Activated T-helper 1 cell treated with Interleukin-2 at 50 U/mL for 16 hours (primary cell): Measurements from ENCODE around the gene OSGIN1.

Experiments
- DNase-seq: peaks from one replicate; pipeline ENCODE4 v3.0.0-alpha.2; 2020; ENCODE audit warnings: low read depth

OSGIN1 gene

GRCh38 chr16:83973581-83974385 is 20.7 kb downstream of the OSGIN1 start:
- DNase-seq = no peak

DNA sequence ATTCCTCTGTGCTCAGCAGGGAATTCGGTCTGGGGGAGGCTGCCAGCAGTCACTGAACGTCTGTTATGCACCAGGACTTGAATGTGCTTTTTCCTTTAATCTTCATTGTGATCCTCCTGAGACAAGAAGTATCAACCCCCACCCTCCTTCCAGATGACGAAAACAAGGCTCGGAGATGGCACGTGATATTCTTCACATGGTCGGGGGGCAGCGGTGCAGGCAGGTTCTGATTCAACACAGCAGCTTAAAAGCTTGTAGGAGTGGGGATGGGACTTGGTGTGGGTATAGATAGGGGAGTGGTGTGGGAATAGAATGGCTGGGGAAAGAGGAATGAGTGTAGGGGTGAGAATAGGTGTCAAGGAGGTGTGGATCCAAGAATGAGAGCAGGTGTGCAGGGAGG is 21.4 kb downstream of the OSGIN1 start:
- DNase-seq = no peak

DNA sequence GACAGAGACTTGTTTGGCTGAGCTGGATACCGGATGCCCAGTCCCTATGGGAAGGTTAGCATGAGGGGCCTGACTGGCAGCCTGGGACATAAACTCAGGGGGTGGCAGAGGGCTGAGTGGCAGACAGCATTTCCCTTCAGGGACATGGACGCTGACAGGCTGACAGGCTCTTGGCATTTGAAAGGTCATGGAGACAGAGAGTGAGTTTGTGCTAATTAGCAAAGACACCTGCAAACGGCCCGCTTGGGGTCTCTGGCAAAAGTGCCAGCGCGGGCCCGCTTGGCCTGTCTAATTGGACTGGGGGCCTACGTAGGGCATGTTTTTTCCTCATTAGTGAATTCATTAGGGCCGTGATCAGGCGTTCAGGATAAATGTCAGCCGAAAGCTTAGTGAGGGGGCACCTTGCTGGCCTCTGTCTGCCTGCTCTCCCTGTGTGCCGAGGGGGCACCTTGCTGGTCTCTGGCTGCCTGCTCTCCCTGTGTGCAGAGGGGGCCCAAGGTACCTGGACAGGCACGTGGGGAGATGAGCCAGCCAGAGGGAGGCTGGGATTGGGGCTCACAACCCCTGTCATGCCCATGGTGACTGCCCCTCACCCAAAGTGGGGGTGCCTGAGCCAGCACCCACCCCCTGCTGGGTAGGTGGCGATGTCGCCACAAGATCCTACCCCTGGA is 22.7 kb downstream of the OSGIN1 start:
- no peak for DNase-seq

DNA sequence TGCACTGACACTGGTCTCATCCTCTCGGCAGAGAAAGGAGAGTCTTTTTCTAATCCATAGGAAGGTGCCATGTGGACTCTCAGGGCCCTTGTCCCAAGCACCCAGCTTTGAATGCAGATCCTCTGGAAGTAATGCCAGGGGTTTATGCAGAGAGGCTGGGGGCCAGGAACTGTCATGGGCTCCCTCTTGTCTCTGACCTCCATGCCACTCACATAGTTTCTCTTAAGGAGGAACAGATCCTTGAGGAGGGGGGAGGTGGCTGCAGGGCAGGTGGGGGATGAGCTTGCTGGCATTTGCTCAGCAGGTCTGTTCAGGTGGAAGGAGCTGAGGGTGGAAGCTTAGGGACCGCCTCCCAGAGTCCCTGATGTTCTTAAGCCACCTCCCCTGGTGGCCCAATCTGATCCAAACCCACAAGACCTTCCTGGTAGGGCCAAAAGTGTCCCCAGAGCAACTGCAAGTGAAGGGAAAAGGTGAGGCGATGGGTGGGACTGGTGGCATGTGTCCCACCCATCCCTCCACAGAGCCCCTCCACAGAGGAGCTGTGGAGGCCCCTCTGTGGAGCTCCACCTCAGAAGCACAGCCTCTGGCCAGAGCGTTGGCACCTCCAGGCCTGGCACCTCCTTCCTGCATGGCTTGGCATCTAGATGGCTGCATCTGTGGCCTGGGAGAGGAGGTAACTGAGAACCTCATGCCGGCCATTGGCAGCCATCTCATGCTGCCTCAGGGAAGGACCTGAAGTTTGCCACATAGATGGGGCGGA is 24.2 kb downstream of the OSGIN1 start:
- no peak for DNase-seq

- DNase-seq = no peak
These were observed 25.4 kb downstream of the OSGIN1 start for GRCh38 chr16:83978401-83978904.

GRCh38 chr16:83979441-83979840 is 26.4 kb downstream of the OSGIN1 start:
- DNase-seq = no peak

DNA sequence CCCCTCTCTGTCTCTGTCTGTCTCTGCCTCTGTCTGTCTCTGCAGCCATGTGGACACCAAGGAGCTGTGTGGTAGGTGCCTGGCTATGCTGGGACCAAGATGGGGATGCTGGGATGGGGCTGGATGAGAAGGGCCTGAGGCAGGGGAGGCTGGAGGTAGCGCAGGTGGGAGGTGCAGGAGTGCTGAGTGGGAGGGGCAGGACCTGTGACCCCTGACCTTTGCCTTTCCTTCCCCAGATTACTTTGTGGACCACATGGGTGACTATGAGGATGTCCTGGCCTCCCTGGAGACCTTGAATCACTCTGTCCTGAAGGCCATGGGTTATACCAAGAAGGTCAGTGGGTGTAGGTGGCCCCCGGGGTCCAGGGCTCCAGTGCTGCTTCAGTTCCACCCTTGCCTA is 27.8 kb downstream of the OSGIN1 start:
- DNase-seq = no peak

- no peak for DNase-seq
These were observed 28.8 kb downstream of the OSGIN1 start for GRCh38 chr16:83981799-83982198.

DNA sequence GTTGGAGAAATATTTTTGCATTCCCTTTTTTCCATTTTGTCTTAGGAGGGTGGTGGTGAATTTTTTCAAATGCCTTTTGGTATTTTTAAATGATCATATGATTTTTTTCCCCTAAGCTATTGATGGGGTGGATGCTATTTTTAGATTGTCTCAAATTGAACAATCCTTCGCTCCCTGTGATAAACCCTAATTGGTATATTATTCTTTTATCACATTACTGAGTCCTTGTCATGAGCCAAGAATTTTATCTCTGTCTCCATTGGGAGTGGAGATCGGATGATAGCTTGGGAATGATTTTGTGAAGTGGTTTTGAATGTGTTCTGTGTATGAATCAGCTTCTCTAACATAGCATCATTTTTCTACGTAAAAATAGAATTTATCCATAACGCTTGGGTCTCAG is 30.5 kb downstream of the OSGIN1 start:
- no peak for DNase-seq

- DNase-seq = no peak
These were observed 36.3 kb downstream of the OSGIN1 start for GRCh38 chr16:83989300-83989699.

DNA sequence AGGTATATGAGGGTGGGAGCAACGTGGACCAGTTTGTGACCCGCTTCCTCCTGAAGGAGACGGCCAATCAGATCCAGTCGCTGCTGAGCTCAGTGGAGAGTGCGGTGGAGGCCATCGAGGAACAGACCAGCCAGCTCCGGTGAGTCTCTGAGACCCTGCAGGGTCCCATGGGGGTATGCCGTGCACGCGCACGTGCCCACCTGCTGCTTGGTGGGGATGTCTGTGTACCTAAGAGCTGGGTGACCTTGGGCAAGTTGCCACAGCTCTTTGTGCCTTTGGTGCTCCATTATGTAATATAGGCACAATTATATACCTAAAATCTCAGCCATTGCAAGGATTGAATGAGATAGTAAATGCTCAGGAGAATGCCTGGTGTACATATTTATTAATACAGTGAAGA is 37.5 kb downstream of the OSGIN1 start:
- DNase-seq = no peak

DNA sequence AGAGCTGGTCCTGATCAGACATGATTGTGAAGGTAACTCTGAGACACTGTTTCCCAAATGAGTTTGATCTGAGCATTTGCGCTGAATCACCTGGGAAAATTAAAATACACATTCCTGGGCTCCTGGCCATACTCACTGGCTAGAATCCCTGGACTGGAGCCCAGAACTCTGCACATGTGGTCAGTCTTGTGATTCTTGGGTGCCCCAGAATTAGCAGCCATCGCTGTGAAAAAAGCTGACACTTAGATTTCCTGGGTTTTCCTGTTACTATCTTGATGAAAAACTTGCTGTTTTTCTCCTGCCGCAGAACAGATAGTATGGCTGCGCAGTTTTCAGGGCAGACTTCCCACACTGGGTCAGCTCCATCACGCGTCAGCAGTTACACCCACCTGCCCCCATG is 39.6 kb downstream of the OSGIN1 start:
- no peak for DNase-seq

DNA sequence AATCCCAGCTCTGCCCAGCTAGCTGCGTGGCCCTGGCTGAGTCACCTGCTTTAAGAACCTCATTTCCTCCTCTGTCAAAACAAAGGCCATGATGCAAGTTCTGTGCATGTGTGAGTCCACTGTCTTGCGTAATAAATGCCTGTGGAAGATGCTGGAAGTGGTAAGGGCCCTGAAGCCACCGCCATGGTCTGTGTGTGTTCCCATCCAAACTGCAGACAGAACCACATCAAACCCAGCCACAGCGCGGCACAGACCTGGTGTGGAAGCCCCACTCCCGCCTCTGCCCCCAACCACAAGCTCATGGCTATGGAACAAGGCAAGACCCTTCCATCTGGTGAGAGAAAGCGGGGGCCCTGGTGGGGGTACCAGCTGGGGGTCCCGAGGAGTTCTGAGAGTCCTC is 41.0 kb downstream of the OSGIN1 start:
- no peak for DNase-seq

DNA sequence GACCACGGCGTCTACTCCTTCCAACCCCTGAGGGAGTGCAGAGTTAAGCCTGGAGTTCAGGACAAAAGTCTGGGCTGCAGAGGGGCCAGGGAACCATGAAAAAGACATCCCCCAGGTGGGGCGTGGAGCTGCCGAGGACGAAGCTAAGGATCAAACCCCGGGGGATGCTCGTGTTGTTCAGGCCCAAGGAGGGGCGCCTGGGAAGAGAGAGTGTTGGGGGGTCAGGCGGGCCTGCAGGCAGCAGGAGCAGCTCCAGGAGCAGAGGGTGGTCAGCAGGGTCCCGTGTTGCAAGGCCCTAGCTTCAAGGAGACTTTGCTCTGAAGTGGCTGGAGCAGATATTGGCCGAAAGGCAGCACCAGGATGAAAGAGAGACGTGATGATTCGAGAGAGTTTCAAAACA is 41.7 kb downstream of the OSGIN1 start:
- no peak for DNase-seq

- no peak for DNase-seq
These were observed 42.7 kb downstream of the OSGIN1 start for GRCh38 chr16:83995754-83996153.

- no peak for DNase-seq
These were observed 43.6 kb downstream of the OSGIN1 start for GRCh38 chr16:83996481-83997252.

DNA sequence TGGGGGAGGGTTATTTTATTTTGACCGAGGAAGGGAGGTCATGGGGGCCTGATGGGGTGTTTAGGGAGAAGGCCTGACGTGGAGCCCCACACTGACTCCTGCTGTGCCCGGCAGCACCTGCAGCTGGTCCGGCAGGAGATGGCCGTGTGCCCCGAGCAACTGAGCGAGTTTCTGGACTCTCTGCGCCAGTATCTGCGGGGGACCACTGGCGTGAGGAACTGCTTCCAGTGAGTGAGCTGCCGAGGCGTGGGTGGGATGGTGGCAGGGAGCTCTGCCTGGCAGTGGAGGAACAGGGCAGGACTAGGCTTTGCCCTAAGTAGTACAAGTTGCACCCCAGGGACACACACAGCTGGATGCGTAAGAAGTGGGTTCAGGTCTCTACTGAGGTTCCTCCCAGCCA is 45.1 kb downstream of the OSGIN1 start:
- DNase-seq = no peak

GRCh38 chr16:84000989-84001642 is 48.1 kb downstream of the OSGIN1 start:
- DNase-seq = no peak

DNA sequence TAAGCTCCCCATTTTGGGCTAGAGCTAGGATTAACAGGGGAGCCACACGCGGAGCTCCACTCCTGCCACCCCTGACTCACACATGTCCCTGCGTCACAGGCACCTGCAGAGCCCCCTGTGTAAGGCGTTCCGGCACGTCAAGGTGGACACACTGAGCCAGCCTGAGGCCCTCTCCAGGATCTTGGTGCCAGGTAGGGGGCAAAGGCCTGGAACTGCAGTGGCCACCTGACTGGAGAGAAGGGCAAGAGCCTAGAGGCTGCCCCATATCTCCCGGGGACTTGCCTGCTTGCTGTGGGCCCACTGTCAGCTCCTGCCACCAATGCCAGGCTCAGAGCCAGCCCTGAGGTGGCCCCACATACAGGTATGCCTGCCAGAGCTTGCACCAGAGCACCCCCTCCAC is 48.7 kb downstream of the OSGIN1 start:
- no peak for DNase-seq

GRCh38 chr16:84003038-84003437 is 50.0 kb downstream of the OSGIN1 start:
- DNase-seq = no peak

- DNase-seq = no peak
These were observed 51.4 kb downstream of the OSGIN1 start for GRCh38 chr16:84004442-84004841.

- no peak for DNase-seq
These were observed 52.4 kb downstream of the OSGIN1 start for GRCh38 chr16:84005391-84005790.
